RWPE2 (cell line): ENCODE results near the gene NACC2.
"Not testable (repeated sequence)": the region's sequence is repeated elsewhere in the genome, so short reads cannot be mapped to it uniquely, and the experiment has no call there.

Experiments used
- ATAC-seq: fragments of 200-7000 bp; cut with Tn5 transposase; 3 replicates; pipeline ENCODE4 v1.9.1; 2021; ENCODE audit warnings: low read depth
- DNase-seq: peaks from one replicate; pipeline ENCODE4 v3.0.0-alpha.2; 2020; ENCODE audit warnings: low spot score
- H3K27ac ChIP-seq: fragments of 450-650 bp; 2 replicates; pipeline ENCODE4 v1.5.1; 2017; ENCODE audit warnings: mild to moderate bottlenecking; ENCODE audit not compliant: poor library complexity, severe bottlenecking
- H3K27me3 ChIP-seq: fragments of 250-450 bp; sonication (Bioruptor Pico); 2 replicates; pipeline ENCODE4 v1.5.1; 2021; ENCODE audit warnings: mild to moderate bottlenecking, moderate library complexity; ENCODE audit not compliant: insufficient read depth, poor library complexity, severe bottlenecking
- H3K36me3 ChIP-seq: fragments of 250-450 bp; sonication (Bioruptor Pico); 2 replicates; pipeline ENCODE4 v1.5.1; 2020; ENCODE audit warnings: low read depth, mild to moderate bottlenecking, moderate library complexity
- H3K4me1 ChIP-seq: fragments of 250-450 bp; sonication (Bioruptor Pico); 2 replicates; pipeline ENCODE4 v1.5.1; 2021; ENCODE audit warnings: mild to moderate bottlenecking, moderate library complexity; ENCODE audit not compliant: insufficient read depth, poor library complexity, severe bottlenecking
- H3K4me3 ChIP-seq: fragments of 250-450 bp; sonication (Bioruptor Pico); 2 replicates; pipeline ENCODE4 v1.5.1; 2021; ENCODE audit warnings: mild to moderate bottlenecking, moderate library complexity; ENCODE audit not compliant: severe bottlenecking
- H3K9me3 ChIP-seq: fragments of 250-450 bp; sonication (Bioruptor Pico); 2 replicates; pipeline ENCODE4 v1.5.1; 2021; ENCODE audit warnings: mild to moderate bottlenecking, moderate library complexity; ENCODE audit not compliant: severe bottlenecking
- TF ChIP-seq, protein P1 (sequence below): fragments of 450-650 bp; IDR thresholded peaks from one replicate; pipeline ENCODE4 v1.5.1; 2017; ENCODE audit warnings: mild to moderate bottlenecking, moderate library complexity; ENCODE audit not compliant: poor library complexity, severe bottlenecking

Gene NACC2

DNA sequence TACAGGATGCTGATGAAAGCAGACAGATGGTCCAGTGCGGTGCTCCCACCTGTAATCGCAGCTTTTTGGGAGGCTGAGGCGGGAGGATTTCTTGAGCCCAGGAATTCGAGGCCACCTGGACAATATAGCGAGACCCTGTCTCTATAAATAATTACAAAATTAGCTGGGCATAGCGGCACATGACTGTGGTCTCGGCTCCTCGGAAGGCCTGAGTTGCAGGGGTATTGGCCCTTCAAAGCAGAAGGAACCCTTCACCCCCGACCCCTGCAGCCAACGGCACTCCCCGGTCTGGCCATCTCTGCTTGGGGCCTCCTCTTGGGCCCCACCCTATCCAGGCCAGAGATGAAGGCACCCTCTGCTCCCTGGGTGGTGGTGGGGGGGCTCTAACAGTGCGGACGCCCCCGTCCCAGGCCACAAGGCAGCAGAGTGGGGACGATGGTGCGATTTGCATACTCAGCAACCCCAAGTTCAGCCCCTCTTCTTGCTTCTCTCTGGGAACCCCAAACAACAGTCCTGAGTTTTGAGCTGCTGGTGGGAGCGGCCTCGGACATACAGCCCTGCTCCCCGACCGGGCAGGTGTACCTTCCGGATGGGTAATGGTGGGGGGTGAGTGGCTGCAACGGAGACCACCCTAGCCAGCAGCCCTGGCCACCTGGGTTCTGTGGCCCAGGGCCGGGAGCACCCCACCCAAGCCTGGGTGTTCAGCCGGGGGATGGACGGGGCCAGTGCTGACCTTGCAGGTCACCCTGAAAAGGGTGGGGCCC, 50.7 kb downstream of the NACC2 start:
- ATAC-seq (no peak), DNase-seq (no peak)
- no peak overlapping the region for H3K27ac ChIP-seq
- no peaks in the 10 kb centered on the region for H3K9me3 ChIP-seq
- TF ChIP-seq, protein P1, sequence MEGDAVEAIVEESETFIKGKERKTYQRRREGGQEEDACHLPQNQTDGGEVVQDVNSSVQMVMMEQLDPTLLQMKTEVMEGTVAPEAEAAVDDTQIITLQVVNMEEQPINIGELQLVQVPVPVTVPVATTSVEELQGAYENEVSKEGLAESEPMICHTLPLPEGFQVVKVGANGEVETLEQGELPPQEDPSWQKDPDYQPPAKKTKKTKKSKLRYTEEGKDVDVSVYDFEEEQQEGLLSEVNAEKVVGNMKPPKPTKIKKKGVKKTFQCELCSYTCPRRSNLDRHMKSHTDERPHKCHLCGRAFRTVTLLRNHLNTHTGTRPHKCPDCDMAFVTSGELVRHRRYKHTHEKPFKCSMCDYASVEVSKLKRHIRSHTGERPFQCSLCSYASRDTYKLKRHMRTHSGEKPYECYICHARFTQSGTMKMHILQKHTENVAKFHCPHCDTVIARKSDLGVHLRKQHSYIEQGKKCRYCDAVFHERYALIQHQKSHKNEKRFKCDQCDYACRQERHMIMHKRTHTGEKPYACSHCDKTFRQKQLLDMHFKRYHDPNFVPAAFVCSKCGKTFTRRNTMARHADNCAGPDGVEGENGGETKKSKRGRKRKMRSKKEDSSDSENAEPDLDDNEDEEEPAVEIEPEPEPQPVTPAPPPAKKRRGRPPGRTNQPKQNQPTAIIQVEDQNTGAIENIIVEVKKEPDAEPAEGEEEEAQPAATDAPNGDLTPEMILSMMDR = no peak
- no peaks in the 10 kb centered on the region for H3K27me3 ChIP-seq
- H3K4me3 ChIP-seq = no peak overlapping the region
- H3K36me3 ChIP-seq = no peaks in the 10 kb centered on the region; the same call in 1 of the 2 replicates
- H3K4me1 ChIP-seq = no peaks in the 10 kb centered on the region

DNA sequence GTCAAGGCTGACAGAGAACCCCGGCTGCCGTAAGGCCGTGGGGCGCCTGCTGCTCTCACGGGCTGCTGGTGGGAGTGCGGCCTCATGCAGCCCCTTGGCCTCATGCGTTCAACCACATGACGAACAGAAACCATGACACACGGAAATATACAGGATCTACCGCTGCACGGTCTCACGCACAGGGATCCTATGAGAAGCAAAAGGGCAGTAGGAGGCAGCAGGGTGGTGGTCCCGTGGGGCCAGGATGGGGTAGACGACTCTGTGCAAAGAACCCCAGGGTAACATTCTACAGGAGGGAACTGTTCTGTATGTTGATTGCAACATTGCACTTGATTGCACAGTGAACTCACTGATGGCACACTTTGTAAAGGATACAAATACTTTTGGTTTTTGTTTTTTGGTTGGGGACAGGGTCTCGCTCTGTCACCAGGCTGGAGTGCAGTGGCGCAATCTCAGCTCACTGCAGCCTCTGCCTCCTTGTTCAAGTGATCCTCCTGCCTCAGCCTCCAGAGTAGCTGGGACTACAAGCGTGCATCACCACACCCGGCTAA, 51.6 kb downstream of the NACC2 start:
- TF ChIP-seq, protein P1 = no peak
- Histone ChIP-seq H3K4me1 (no peaks in the 10 kb centered on the region), H3K27me3 (no peaks in the 10 kb centered on the region), H3K9me3 (no peaks in the 10 kb centered on the region), H3K27ac (no peak overlapping the region), H3K36me3 (no peaks in the 10 kb centered on the region), H3K4me3 (no peak overlapping the region)
- DNase-seq (no peak), ATAC-seq (no peak)

DNA sequence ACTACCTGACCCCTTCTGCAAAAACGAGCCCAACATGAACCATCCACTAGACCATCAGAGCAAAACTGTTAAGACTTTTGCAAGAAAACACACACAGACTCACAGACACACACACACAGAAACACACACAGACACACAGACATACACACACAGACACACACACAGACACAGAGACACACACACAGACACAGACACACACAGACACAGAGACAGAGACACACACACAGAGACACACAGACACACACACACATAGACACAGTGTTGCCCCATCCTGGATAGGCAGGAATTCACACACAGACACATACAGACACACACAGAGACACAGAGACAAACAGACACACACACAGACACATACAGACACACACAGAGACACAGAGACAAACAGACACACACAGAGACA, 52.5 kb downstream of the NACC2 start:
- no peak for ATAC-seq
- no peak overlapping the region for H3K4me3 ChIP-seq
- H3K27ac ChIP-seq = no peak overlapping the region
- no peaks in the 10 kb centered on the region for H3K4me1 ChIP-seq
- no peaks in the 10 kb centered on the region for H3K27me3 ChIP-seq
- DNase-seq = no peak
- H3K9me3 ChIP-seq = peaks cover 3% of the 10 kb centered on the region
- H3K36me3 ChIP-seq = no peaks in the 10 kb centered on the region
- TF ChIP-seq, protein P1 = no peak

DNA sequence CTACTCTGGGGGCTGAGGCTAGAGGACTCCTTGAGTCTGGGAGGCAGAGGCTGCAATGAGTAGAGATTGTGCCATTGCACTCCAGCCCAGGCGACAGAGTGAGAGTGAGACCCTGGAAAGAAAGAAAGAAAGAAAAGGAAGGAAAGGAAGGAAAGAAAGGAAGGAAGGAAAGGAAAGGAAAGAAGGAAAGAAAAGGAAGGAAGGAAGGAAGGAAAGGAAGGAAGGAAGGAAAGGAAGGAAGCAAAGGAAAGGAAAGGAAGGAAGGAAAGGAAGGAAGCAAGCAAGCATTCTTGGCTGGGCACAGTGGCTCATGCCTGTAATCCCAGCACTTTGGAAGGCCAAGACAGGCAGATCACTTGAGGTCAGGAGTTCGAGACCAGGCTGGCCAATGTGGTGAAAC, 54.2 kb downstream of the NACC2 start:
- not testable (repeated sequence) for H3K4me3 ChIP-seq, H3K27me3 ChIP-seq, H3K36me3 ChIP-seq, H3K9me3 ChIP-seq, H3K27ac ChIP-seq, DNase-seq, ATAC-seq, H3K4me1 ChIP-seq

DNA sequence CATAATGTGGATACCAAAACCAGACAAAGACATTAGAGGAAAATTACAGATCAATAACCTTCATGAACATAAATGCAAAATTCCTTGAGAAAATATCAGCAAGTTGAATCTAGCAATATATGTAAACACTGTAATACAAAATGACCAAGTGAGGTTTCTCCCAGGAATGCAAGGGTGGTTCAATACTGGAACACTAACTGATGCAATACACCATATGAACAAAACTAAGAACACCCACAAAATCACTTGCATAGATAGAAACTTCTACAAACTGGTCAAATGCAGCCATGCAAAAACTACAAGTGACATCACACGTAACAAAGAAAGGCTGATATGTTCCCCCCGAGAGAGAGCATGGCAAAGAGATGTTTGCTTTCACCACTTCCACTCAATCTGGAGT, 55.6 kb downstream of the NACC2 start:
- ATAC-seq (no peak), DNase-seq (no peak)
- Histone ChIP-seq H3K27me3 (no peaks in the 10 kb centered on the region), H3K4me3 (no peak overlapping the region), H3K36me3 (0 out of 2 replicates have a peak, but pooled peaks cover 5% of the 10 kb centered on the region), H3K9me3 (peaks cover 3% of the 10 kb centered on the region), H3K27ac (no peak overlapping the region), H3K4me1 (no peaks in the 10 kb centered on the region)
- TF ChIP-seq, protein P1 = no peak
